ENCODE results near the gene CC2D2B. TPM values are rescaled to one million over a fixed set of nuclear protein-coding genes. Genes with fewer than 3 reads are reported as not detected.
"Not testable (repeated sequence)": the region's sequence is repeated elsewhere in the genome, so short reads cannot be mapped to it uniquely, and the experiment has no call there.

CC2D2B gene
- total and polyA plus RNA-seq, 2 experiments from 2014 or later = 0.24 to 0.92 TPM

DNA sequence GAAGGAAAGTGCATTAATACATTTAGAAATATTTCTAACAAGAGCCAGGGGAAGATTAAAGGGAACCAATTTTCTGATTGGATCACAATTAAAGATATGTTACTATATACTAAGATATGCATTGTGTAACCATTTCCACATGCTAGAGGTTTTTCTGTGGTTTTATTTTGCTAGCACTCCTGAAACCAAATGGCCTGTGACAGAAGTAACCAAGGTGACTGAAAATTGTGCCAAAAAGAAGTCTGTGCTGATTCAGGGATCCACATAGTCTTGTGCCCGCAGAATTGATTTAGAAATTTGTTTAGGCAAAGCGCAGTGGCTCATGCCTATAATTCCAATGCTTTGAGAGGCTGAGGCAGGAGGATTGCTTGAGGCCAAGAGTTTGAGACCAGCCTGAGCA, 1.8 kb downstream of the CC2D2B start (continued):
- TF ChIP-seq CTCF (conservative IDR thresholded peaks at IDR 0.05; ENCODE audit: low read depth in 2 of 2) (no peak), ZNF462 (CRISPR knock-in tag; IDR thresholded peaks at IDR 0.05) (no peak), STAT1 (IDR thresholded peaks at IDR 0.05; ENCODE audit: unreplicated experiment) (no peak)

GRCh38 chr10:95916039-95916438, 8.3 kb downstream of the CC2D2B start:
- H3K27ac Mint-ChIP-seq; H3K27ac ChIP-seq (ENCODE audit: low read depth); DNase-seq (ENCODE audit: low spot score); H3K4me3 Mint-ChIP-seq; H3K9me2 ChIP-seq (ENCODE audit: insufficient read depth); H3K4me2 ChIP-seq; H3K27me3 Mint-ChIP-seq (ENCODE audit: insufficient read depth, low read depth, poor library complexity); ATAC-seq; H4K20me1 ChIP-seq (replicated peaks; ENCODE audit: insufficient read depth); H3F3A ChIP-seq (replicated peaks; ENCODE audit: low read depth); H2AFZ ChIP-seq; H3K79me2 ChIP-seq (replicated peaks; ENCODE audit: insufficient read depth); H3K9me3 Mint-ChIP-seq; H3K27me3 ChIP-seq (ENCODE audit: insufficient read depth); H3K36me3 Mint-ChIP-seq (ENCODE audit: low read depth); H3K36me3 ChIP-seq (ENCODE audit: insufficient read depth); H3K4me3 ChIP-seq; H3K4me1 ChIP-seq (ENCODE audit: insufficient read depth); H3K4me1 Mint-ChIP-seq: not testable (repeated sequence)

All from GM23338 (cell line).